HG03108 (cell line): ENCODE measurements around the gene DTWD2.
"Not testable (repeated sequence)": the region's sequence is repeated elsewhere in the genome, so short reads cannot be mapped to it uniquely, and the experiment has no call there.

ENCODE experiments used
- ATAC-seq: cut with Tn5 transposase; IDR thresholded peaks from one replicate; pipeline ENCODE4 v1.9.1; 2021; ENCODE audit warnings: moderate library complexity; ENCODE audit not compliant: unreplicated experiment

Gene DTWD2

GRCh38 chr5:118883362-118883761 is 105.0 kb downstream of the DTWD2 start:
- no peak for ATAC-seq

- ATAC-seq, result no peak
Measured at GRCh38 chr5:118882666-118883065, 105.7 kb downstream of the DTWD2 start.

- not testable (repeated sequence) for ATAC-seq
Measured at GRCh38 chr5:118876852-118877251, 111.5 kb downstream of the DTWD2 start.

DNA sequence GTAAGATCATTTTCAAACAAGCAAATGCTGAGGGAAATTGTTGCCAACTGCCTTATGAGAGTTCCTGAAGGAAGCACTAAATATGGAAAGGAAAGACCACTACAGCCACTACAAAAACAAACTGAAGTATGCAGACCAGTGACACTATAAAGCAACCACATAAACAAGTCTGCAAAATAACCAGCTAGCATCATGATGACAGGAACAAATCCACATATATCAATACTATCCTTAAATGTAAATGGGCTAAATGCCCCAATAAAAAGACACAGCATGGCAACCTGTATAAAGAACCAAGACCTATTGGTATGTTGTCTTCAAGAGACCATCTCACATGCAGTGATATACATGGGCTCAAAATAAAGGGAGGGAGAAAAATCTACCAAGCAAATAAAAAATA is 113.2 kb downstream of the DTWD2 start:
- ATAC-seq, result no peak

DNA sequence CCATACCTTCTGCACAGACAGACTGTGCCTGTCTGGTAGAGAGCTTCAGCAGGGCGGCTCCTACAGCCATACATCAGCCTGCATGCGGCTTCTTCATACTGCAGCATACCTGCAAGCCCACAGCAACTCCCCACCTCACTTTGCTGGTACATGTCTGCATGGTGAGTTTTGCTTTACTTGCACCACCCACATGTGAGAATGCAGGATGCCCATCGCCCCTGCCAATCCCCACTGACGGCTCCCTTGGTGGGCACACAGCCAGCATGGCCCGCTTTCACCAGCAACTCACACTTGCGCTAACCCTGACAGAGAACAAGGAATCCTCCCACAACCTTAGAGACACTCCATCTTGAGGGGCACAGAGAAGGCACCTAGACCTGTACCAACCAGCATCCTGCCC is 114.9 kb downstream of the DTWD2 start:
- ATAC-seq, result no peak

DNA sequence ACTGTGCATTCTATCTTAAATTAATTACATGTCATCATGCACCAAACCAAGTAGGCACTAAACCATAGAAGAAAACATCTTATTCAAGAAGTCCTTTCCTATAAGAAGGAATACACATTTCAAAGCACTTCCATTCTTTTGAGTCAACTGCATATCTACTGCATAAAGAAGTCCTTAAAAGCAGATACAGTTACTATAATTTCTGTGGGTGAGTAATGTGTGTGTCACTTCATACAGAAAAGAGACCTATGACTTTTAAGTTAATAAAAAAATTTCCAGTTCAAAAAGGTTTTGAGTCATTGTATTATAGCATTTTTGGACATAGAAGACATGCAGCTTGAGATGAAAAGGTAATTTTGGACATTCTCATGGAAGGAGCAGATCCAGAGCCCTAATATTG is 125.0 kb downstream of the DTWD2 start:
- ATAC-seq, result no peak

DNA sequence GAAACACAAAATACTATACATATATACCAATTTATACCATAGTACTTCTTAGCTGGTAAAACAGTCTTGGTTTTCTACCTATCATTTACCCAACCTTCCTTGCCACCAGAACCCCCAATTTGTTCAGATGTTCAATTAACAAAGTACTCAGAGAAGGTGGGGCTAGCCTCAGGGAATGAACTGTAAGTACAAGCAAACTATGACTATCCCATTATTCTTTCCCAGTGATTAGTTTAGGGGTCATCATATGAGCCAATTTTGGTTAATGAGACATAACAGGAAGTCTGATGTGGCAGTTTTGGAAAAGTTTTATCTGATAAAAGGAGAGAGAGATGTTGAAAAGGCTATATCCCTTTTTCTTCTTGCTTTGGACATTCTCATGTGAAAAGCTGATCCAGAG is 125.8 kb downstream of the DTWD2 start:
- no peak for ATAC-seq

DNA sequence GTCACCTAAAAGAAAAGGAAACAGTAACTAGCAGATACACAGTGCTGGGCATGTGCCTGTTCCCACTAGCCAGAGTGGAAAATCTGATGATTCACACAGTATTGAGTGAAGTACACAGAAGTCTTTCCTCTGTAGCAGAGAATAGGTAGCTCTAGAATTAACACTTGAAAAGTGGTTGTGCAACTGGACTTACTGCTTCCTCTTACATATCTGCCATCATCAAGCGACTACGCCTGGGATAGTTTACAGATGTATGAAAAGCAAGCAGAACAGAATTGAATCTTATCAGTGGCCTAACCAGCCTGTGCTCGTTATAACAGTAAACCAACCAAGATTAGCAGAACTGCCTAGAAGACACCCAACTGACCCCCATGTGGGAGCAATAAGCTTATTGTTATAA is 130.6 kb downstream of the DTWD2 start:
- ATAC-seq, result no peak

GRCh38 chr5:118854819-118855218 is 133.5 kb downstream of the DTWD2 start:
- no peak for ATAC-seq

- not testable (repeated sequence) for ATAC-seq
Measured at GRCh38 chr5:118851785-118852184, 136.6 kb downstream of the DTWD2 start.

DNA sequence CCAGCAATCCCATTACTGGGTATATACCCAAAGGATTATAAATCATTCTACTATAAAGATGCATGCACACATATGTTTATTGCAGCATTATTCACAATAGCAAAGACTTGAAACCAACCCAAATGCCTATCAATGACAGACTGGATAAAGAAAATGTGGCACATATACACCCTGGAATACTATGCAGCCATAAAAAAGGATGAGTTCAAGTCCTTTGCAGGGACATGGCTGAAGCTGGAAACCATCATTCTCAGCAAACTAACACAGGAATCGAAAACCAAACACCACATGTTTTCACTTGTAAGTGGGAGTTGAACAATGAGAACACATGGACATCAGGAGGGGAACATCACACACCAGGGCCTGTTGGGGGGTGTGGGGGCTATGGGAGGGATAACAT is 138.8 kb downstream of the DTWD2 start:
- ATAC-seq, result not testable (repeated sequence)

- ATAC-seq, result no peak
Measured at GRCh38 chr5:118844351-118844750, 144.0 kb downstream of the DTWD2 start.

DNA sequence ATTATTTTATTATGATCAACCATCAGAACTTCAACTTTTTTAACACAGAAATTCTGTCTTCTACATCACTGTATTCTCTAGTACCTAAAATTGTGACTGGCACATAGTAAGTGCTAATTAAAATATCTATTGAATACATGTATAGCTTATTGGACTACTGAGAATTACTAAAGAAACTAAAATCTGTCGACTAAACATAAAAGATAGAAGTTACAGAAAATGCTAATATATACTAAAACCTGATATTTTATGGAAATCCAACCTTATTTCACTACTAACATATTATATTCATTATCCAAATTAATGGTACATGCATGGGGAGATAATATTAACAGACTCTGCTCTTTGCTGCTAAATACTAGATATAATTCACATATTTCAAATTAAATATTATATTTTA is 153.6 kb downstream of the DTWD2 start:
- no peak for ATAC-seq

DNA sequence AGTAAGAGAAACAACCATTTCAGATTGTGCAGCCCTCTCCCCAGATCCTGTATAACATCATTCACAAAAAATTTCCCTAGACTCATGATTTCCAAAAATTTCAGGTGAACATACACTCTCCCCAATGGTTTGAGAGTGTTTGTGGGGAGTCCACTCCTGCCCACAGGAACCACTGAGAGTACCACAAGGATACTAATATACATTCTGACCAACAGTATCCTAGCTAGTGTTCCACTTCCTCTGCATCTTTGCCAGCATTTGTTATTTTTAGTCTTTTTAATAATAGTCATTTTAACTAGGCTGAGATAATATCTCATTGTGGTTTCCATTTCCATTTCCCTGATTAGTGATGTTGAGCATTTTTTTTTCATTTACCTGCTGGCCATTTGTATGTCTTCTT is 155.4 kb downstream of the DTWD2 start:
- ATAC-seq, result no peak

DNA sequence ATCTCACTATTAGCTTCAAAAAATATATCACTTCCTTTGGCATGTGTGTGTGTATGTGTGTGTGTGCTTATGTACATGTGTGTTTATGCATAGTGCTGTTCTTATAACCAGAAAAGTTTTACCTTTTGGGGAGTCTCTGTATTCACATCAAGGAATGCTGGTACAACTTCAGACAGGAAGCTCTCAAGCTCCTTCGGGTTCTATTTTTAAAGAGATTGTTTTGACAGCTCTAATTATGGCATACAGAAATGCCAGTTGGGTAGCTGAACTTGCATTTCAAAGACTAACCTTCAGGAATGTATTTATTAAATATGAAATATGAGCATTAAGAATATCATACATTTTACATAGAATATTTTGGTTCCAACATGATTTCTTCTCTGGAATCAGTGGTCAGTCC is 163.1 kb downstream of the DTWD2 start:
- no peak for ATAC-seq

GRCh38 chr5:118818604-118819003 is 169.7 kb downstream of the DTWD2 start:
- ATAC-seq, result no peak

- no peak for ATAC-seq
Measured at GRCh38 chr5:118808441-118808840, 179.9 kb downstream of the DTWD2 start.

DNA sequence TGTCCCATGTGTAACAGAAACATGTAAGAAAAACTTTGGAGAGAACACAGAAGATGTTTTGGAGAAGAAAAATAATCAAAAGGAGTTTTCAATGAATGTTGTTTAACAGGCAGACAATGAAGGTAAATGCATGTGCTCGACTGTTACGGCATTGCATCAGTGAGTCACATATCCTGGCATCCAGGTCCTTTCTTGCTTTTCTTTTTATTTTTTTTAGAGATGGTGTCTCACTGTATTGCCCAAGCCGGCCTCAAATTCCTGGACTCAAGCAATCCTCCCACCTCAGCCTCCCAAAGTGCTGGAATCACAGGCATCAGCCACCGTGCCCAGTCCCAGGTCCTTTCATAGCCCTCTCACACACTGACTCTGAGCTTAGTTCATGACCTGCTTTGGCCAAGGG is 181.8 kb downstream of the DTWD2 start:
- no peak for ATAC-seq

GRCh38 chr5:118802335-118802734 is 186.0 kb downstream of the DTWD2 start:
- no peak for ATAC-seq

DNA sequence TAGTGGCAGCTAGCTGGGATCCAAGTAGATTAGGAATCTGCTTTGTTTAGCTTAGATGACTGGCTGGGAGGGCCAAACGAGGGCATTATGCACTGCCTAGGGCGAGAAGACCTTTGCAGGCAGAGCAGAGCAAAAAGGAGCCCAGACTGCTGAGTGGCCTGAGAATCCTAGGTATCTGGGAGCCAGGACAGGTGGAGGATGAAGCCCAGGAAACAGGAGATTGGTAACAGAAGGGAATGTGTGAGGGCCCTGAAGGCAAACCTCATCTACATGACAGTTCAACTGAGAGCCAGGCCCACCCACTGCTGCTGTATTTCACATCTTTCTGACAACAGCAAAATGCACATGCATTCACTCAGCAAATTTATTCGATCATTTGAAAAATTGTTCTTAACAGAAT is 192.3 kb downstream of the DTWD2 start:
- no peak for ATAC-seq

DNA sequence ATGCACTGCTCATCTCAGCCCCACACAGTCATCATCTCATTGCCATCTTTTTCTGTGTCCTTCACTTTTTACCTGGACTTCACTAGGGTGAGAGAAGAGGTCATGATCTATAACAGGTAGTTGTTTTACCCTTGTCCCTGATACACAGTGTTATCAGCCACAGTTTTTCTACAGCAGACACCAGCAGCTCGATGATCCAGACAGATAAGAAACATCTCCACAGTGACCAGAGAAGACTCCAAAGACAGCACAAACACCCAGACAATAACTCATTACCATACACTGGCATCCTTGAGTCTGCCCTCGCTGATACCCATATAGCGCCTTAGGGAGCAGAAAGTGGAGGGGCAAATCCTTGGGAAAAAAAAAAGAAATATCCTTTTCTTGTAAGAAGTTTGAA is 194.1 kb downstream of the DTWD2 start:
- no peak for ATAC-seq

DNA sequence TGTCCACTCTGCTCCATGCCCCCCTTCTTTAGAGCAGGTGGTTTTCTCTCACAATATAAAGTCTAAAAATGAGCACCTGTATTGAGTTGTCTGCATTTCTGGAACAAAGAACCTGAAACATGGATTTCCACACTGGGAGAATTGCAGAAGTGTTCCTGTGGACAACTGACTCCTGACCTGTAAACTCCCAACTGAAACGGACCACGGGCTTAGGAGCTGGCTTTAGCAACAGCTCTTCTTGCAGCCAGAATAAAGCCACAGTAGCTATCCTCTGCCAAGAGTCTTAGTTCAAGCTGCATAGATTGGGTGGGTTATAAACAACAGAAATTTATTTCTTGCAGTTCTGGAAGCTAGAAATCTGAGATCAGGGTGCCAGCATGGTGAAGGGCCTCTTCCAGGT is 194.7 kb downstream of the DTWD2 start:
- no peak for ATAC-seq

DNA sequence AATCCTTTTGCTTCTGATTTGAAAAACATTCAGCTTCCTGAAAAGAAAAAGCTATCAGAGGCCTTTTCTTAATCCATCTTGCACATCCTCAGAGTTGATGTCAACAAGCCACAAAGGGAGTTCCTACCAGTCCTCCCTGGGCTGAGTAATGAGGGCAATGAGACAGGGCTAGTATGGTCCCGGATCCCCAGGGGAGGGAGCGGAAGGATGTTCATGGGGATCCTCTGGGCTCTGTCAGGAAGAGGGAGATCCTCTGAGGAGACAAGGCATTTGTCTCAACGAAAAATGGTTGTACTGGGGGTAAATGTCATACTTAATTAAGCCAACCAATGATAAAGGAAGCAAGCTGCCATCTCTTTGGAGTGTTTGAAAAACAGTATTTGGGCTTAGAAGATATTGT is 195.3 kb downstream of the DTWD2 start:
- ATAC-seq, result no peak
